Skeletal muscle cell (primary cell): Measurements from ENCODE around the gene SLC50A1.
"Not testable (repeated sequence)": the region's sequence is repeated elsewhere in the genome, so short reads cannot be mapped to it uniquely, and the experiment has no call there.

ENCODE experiments used
- DNase-seq: peaks from one replicate; pipeline ENCODE4 v3.0.0-alpha.2; 2010; ENCODE audit warnings: low read depth
- H3K4me3 ChIP-seq: 2 replicates; pipeline ENCODE4 v1.5.1; 2011; ENCODE audit warnings: low read depth, mild to moderate bottlenecking, control low read depth, low read length, moderate library complexity

SLC50A1 gene

DNA sequence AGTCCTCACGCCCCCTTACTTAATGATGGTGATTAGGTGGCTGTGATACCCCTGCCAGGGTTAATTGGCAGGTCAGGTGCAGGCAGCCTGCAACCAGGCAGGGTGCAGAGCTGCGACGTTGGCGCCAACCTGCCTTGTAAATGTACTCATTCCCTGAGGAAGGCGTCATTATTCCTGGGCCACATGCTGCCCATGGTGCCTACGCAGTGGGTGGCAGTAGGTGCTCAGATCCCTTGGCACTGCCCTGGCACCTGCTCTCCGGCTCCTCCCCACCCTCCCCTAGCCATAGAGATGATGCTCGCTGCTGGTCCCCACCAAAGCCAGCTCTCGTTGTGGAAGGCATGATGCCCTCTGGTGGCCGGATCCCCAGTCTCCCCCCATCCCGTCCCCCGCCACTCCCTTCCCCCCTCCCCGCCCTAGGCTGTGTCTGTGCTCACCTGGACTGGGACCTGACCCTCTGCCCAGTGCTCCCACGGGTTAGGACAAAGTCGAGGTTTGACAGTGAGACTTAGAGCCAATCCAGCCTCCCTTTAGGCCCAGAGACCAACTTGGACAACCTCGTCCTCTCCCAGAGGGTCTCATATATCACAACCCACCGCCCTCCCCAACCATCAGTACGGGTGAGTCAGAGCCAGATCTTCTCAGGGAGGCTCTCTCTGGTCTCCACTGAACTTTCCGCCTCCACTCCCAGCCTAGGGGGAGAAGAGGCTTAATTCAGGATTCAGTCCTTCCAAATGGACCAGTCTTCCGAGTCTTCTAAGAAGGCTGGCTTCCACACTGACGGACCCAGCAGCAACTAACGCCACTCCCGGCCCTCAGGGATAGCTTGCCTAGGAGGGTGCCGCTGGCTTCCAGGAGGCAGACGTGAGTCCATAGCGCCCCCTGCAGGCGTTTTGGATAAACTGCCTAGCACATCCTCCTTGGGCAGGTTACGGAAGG lies 31.8 kb downstream of the SLC50A1 start:
- DNase-seq: peak; percentile 29
- peak overlapping the region; percentile 18 for H3K4me3 ChIP-seq

DNA sequence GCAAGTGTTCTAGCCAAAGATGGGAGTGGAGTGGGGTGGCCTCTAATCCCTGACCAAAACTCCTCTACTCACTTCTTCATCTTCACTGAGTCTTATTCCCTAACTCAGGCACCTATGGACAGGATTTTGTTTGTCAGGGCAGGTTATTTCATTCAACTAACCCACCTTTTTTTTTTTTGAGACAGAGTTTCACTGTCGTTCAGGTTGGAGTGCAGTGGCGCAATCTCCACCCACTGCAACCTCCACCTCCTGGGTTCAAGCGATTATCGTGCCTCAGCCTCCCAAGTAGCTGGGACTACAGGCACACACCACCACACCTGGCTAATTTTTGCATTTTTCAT lies 32.4 kb downstream of the SLC50A1 start:
- not testable (repeated sequence) for DNase-seq, H3K4me3 ChIP-seq

- DNase-seq: no peak
- no peak overlapping the region for H3K4me3 ChIP-seq
Observed at GRCh38 chr1:155168456-155169210, 33.0 kb downstream of the SLC50A1 start.

DNA sequence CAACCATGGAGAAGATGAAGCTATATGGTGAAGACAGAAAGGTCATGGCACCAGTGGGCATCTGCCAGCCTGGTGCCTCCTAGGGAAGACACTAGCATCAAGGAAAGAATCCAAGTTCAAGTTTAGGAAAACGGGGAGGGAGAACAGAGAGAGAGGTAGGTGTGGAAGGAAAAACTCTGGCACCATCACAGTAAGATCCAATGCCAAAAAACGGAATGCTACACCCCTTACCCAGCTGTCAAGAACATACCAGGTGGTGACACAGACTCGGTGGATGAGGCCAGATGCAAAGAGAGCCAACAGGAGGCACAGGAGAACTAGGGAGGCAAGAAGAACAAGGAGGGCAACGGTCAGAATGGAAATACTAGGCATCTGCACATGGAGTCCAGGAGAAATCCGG lies 33.9 kb downstream of the SLC50A1 start:
- no peak for DNase-seq
- no peak overlapping the region for H3K4me3 ChIP-seq

DNA sequence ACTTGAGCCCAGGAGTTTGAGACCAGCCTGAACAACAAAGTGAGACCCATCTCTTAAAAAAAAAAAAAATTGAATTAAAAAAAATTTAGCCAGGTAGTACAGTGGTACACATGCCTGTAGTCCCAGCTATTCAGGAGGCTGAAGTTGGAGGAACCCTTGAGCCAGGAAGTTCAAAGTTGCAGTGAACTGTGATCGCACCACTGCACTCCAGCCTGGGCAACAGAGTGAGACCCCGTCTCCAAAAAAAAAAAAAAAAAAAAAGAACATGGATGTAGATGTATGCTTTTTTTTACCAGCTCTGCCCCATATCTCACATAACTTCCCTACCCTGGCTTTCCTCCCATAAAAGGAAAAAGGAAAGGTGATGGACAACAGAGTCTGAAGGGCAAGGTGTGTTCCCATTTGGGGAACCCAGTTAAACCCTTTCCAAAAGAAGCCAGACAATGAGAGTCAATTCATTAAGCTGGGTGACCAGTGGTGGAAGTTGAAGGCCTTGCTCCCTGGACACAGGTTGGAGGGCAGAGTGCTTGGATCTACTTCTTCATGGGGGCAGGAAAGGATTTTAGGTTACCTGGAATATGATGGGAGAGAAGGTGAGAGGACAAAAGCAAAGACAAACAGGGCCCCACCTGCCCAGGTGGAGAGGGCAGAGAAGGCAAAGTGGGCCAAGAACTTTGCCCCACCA lies 34.6 kb downstream of the SLC50A1 start:
- DNase-seq: no peak
- no peak overlapping the region for H3K4me3 ChIP-seq

- no peak for DNase-seq
- no peak overlapping the region for H3K4me3 ChIP-seq
Observed at GRCh38 chr1:155170806-155171205, 35.2 kb downstream of the SLC50A1 start.

DNA sequence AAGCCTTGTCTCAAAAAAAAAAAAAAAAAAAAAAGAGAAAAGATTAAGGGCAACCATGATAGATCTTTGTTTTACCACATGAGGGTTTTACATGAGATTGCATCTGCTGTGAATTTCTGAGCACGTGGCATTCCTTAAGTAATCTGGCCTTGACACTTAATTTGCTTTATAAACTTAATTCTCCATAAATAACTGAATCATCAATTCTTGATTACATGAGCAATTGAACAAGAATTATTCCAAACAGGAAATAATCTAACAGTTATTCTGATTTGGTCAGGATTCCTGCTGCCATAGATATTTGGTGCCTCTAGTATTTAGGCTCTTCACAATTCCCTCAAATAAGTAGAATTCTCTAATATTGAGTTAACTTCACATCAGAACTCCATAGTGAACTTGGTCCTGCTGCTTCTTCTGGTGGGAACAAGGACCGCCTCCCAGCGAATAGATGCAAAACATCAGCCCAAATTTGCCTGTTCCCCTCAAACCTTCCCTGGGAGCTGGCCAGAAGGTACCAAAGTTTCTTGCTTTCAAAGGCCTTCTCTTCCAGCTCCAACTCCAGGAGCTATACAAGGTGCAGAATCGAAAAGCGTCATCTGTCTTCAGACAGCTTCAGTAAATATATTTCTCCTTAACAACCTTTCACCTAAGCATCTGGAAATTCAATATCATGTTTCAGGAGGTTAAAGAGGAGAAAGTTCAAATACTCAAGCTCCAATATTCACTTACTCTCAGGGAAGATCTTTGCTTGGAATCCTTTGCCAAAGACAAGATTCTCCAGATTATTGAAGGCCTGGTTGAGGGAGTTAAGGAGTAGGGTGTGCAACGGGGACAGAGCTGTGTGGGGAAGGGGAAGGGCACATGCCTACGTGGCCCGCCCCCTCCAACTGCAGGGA lies 36.4 kb downstream of the SLC50A1 start:
- H3K4me3 ChIP-seq: peak overlapping the region; percentile 95
- no peak for DNase-seq

- peak within 1 kb of the TSS; percentile 95 for H3K4me3 ChIP-seq
- DNase-seq: peak; percentile 81
Observed at GRCh38 chr1:155172732-155173477, 37.3 kb downstream of the SLC50A1 start, which contains the start of gene KRTCAP2. KRTCAP2 (minus strand) TSS chr1:155173304; CDS start chr1:155173224, 80 bp downstream.

DNA sequence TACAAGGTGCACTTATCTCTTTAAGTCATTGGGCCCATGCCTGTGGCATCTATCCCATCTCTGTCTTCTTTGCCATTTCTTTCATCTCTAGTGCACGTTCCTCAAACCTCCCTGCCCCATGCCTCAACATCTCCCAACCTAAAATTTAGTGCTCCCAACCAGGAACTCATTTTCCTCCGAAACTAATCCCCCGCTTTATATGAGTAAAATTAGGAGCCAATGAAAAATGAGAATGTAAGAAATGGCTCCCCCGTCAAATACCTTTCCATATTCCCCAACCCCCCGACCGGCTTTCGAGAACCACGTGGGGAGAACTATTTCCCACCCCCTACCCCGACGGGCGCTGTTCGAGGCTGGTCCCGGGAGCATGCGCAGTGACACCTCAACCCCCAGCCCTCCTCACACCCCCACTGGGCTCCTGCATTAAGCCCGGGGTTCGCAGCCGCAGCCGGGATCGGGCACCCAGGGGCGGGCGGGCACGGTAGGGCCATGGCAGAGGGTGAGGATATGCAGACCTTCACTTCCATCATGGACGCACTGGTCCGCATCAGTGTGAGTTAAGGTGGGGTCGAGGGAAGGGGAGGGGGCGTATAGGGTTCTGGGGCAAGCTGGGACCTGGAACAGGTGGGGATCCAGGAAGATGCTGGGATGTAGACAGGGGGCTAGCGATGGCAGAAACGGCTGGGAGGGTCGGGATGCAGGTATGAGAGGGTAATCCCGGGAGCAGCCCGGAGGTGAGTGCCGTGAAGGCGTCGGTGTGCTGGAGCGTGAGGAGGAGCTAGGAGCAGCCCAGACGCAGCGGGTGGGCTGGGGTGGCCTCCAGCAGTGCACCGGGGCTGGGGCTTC lies 38.0 kb downstream of the SLC50A1 start, which contains the start of gene TRIM46:
Gene TRIM46 (plus strand): TSS at position 372 of the 846 bp plus-strand sequence. CDS start 118 bp downstream, at position 490.
- H3K4me3 ChIP-seq: peak within 1 kb of the TSS; percentile 95
- peak; percentile 15 for DNase-seq

DNA sequence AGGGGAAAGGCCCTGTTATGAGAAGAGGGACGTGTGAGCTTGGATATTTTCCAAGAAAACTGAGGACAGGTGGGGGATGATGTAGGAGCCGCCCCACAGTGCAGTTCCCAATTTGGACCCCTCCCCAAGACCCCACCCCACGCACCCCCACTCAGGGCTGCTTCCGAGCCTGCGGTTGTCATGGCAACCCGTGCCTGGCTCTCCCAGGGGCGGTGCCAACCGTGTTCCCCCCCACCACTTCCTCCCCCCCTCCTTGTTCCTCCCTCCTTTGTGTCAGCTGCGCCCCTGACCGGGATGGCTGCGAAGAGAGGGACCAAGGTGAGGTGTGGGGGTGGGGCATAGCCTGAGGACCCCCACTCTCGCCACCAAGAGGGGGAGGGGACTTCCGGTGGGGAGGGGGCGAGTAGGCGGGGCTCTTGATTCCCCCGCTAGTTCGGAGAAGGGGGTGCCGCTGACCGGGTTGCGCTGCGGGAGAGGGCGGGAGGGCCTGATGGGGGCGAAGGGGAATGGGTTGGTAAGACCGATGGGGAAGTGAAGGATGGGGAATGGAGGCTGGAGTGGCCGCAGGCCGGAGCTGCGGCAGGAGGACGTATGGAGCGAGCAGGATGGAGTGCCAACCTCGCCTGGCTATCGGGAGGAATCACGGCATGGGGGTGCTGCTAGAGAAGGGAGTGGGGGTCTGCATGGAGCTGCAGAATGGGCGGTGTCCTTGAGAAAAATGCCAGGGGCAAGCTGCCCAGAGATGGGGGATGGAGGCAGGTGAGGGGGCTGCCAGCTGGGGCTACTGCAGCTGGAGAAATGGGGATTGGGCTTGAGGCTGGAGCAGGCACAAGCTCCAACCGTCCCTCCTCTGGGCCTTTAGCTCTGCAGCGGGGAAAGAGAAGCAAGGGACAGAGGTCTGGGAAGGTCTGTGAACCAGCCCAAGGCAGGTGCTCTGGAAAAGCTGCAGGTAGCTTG lies 39.0 kb downstream of the SLC50A1 start:
- peak overlapping the region; percentile 95 for H3K4me3 ChIP-seq
- DNase-seq: no peak

- DNase-seq: no peak
- peak overlapping the region; percentile 95 for H3K4me3 ChIP-seq
Observed at GRCh38 chr1:155175281-155175926, 39.8 kb downstream of the SLC50A1 start.

GRCh38 chr1:155175927-155176371 lies 40.3 kb downstream of the SLC50A1 start:
- H3K4me3 ChIP-seq: no peak overlapping the region
- DNase-seq: no peak

GRCh38 chr1:155176544-155177071 lies 41.0 kb downstream of the SLC50A1 start:
- H3K4me3 ChIP-seq: no peak overlapping the region

GRCh38 chr1:155177192-155177917 lies 41.7 kb downstream of the SLC50A1 start:
- no peak for DNase-seq
- no peak overlapping the region for H3K4me3 ChIP-seq

More at GRCh38 chr1:155176544-155177071, 41.0 kb downstream of the SLC50A1 start:
- peak; percentile 15 for DNase-seq

DNA sequence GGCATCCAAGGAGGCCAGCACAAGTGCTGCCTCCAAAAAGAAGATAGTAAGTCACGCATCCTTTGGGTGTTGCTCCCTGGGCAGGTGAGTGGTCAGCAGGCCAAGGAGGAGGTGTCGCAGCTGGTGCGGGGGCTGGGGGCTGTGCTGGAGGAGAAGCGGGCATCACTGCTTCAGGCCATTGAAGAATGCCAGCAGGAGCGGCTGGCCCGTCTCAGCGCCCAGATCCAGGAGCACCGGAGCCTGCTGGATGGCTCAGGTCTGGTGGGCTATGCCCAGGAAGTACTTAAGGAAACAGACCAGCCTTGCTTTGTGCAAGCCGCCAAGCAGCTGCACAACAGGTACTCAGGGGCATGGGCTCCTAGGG lies 42.2 kb downstream of the SLC50A1 start:
- H3K4me3 ChIP-seq: no peak overlapping the region
- DNase-seq: no peak
